ENCODE results near the gene LPAR1. TPM values are rescaled to one million over a fixed set of nuclear protein-coding genes. Genes with fewer than 3 reads are reported as not detected.

LPAR1 gene
- total and polyA plus RNA-seq, 2 of the 8 experiments (the other 6 are each of a cell fraction or from before 2014, with no cell fraction given), result 3.4 to 5.1 TPM

DNA sequence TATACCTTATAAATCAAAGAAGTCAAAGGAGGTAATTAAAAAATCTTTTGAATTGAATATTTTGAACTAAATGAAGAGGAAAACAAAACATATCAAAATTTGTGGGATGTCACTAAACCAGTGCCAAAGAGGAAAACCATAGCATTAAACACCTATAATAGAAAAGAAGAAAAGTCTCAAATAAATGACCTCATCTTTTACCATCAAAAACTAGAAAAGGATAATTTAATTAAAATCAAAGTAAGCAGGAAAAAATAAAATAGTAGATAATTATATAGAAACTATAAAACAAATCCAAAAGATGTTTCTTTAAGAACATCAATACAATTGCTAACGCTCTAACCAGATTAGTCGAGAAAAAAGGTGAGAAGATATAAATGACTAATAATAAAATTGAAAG, 47.8 kb downstream of the LPAR1 start (continued):
- TF ChIP-seq GTF2F1 (IDR thresholded peaks at IDR 0.05; ENCODE audit: borderline replicate concordance, low read depth, low read length), result no peak
- TF ChIP-seq KDM4A (IDR thresholded peaks at IDR 0.05; ENCODE audit: low read depth, low read length, severe bottlenecking), result no peak
- TF ChIP-seq BCL11A (IDR thresholded peaks at IDR 0.05; ENCODE audit: low read depth in 2 of 2, low read length in 2 of 2), result no peak
- TF ChIP-seq SIN3A (conservative IDR thresholded peaks at IDR 0.05 in 1 of 2, IDR thresholded peaks at IDR 0.05 in 1 of 2; ENCODE audit: low read depth in 1 of 2, low read length in 2 of 2), result no peak
